HCT116 (cell line): ENCODE results near the gene RASSF6. TPM values are rescaled to one million over a fixed set of nuclear protein-coding genes. Genes with fewer than 3 reads are reported as not detected.

ENCODE experiments used
- ATAC-seq: fragments of 200-7000 bp; cut with Tn5 transposase; 2 replicates; pipeline ENCODE4 v1.9.1; 2020; ENCODE audit warnings: mild to moderate bottlenecking, moderate library complexity
- BruUV-seq: library from RNA; stranded (reverse); fragments of 400-500 nt; replicated peaks from 2 replicates; lab custom pipeline; 2021; lab: Mats Ljungman, UMichigan
- CTCF ChIA-PET: fragments of 300-600 bp; sonication (Branson Sonifier 250); formaldehyde crosslinking; loops from one replicate; lab custom pipeline; 2021; ENCODE audit warnings: antibody characterized with exemption; lab: Charles Lee
- POLR2A ChIA-PET: fragments of 300-600, 350-600 bp; sonication (Branson Sonifier 250); formaldehyde crosslinking; loops from one replicate; lab custom pipeline; 2021; ENCODE audit warnings: antibody characterized with exemption; lab: Charles Lee
- RAD21 ChIA-PET, 2 experiments: fragments of 300-600 bp; sonication (Branson Sonifier 250); formaldehyde crosslinking; loops; one replicate each; lab custom pipeline; 2023; ENCODE audit warnings: low total read pairs in 2 of 2; ENCODE audit not compliant: uncharacterized antibody in 2 of 2, unreplicated experiment in 2 of 2, low non-redundant PET in 1 of 2; lab: Charles Lee
- DNase-seq: peaks from one replicate; pipeline ENCODE4 v3.0.0-alpha.2; 2010; ENCODE audit warnings: low read depth, low spot score
- H2AFZ ChIP-seq: fragments of 200-600 bp; shearing (Covaris generic), sonication (generic); 2 replicates; pipeline ENCODE4 v1.6.1; 2017; ENCODE audit warnings: low read depth, mixed run types, mixed read lengths, antibody characterized with exemption, low read length; ENCODE audit not compliant: poor library complexity, severe bottlenecking
- H3K27ac ChIP-seq: 2 replicates; pipeline ENCODE4 v1.5.1; 2012; ENCODE audit warnings: low read depth, low read length
- H3K27me3 ChIP-seq: fragments of 200-600 bp; sonication (generic); 2 replicates; pipeline ENCODE4 v1.6.1; 2016; ENCODE audit warnings: mixed run types, low read length, mixed read lengths; ENCODE audit not compliant: insufficient read depth
- H3K36me3 ChIP-seq, 2 experiments: fragments of 200-500 bp in 1 of 2; fragments of 200-600 bp in 1 of 2; sonication (Bioruptor generic) in 1 of 2; sonication (generic) in 1 of 2; 2 replicates each; pipeline versions ENCODE4 v1.5.1 to v1.6.1; 2014 to 2016; ENCODE audit warnings: low read length in 2 of 2, inconsistent platforms in 1 of 2, mixed read lengths in 1 of 2, mixed run types in 1 of 2; ENCODE audit not compliant: insufficient read depth in 2 of 2, control insufficient read depth in 1 of 2
- H3K4me1 ChIP-seq, 2 experiments: fragments of 200-600 bp in 1 of 2; sonication (generic) in 1 of 2; 2 replicates each; pipeline versions ENCODE4 v1.5.1 to v1.6.1; 2012 to 2017; ENCODE audit warnings: low read length in 2 of 2, inconsistent platforms in 1 of 2, mild to moderate bottlenecking in 1 of 2, mixed read lengths in 1 of 2, mixed run types in 1 of 2, moderate library complexity in 1 of 2; ENCODE audit not compliant: insufficient read depth in 2 of 2, control insufficient read depth in 1 of 2
- H3K4me2 ChIP-seq: fragments of 200-600 bp; sonication (generic); 2 replicates; pipeline ENCODE4 v1.6.1; 2017; ENCODE audit warnings: mixed run types, low read length, mixed read lengths
- H3K4me3 ChIP-seq, 2 experiments: fragments of 200-600 bp in 1 of 2; sonication (generic) in 1 of 2; replicated peaks in 1 of 2; 2 replicates each; pipeline ENCODE4 v1.5.1; 2011 to 2016; ENCODE audit warnings: low read length in 2 of 2, control low read depth in 1 of 2, low read depth in 1 of 2, mild to moderate bottlenecking in 1 of 2, mixed read lengths in 1 of 2, mixed run types in 1 of 2
- H3K79me2 ChIP-seq: fragments of 200-600 bp; sonication (generic); 2 replicates; pipeline ENCODE4 v1.6.1; 2017; ENCODE audit warnings: mild to moderate bottlenecking, mixed run types, low read length, moderate library complexity, mixed read lengths; ENCODE audit not compliant: insufficient read depth
- H3K9ac ChIP-seq: fragments of 200-600 bp; sonication (generic); 2 replicates; pipeline ENCODE4 v1.6.1; 2016; ENCODE audit warnings: low read length, mixed read lengths
- H3K9me2 ChIP-seq: fragments of 200-600 bp; sonication (generic), shearing (Covaris generic); 2 replicates; pipeline ENCODE4 v1.6.1; 2017; ENCODE audit warnings: mixed run types, mild to moderate bottlenecking, moderate library complexity; ENCODE audit not compliant: insufficient read depth
- H3K9me3 ChIP-seq, 2 experiments: fragments of 200-500 bp in 1 of 2; fragments of 200-600 bp in 1 of 2; sonication (Bioruptor generic) in 1 of 2; sonication (generic) in 1 of 2; 2 replicates each; pipeline ENCODE4 v1.6.1; 2014 to 2017; ENCODE audit warnings: low read length in 2 of 2, mixed read lengths in 2 of 2, inconsistent platforms in 1 of 2, low read depth in 1 of 2, mild to moderate bottlenecking in 1 of 2, mixed run types in 1 of 2, moderate library complexity in 1 of 2; ENCODE audit not compliant: control insufficient read depth in 1 of 2, insufficient read depth in 1 of 2
- H4K20me1 ChIP-seq: fragments of 200-600 bp; sonication (generic), shearing (Covaris generic); 2 replicates; pipeline ENCODE4 v1.6.1; 2017; ENCODE audit warnings: mixed run types, mild to moderate bottlenecking, moderate library complexity; ENCODE audit not compliant: insufficient read depth
- ATF3 ChIP-seq: IDR thresholded peaks from 2 replicates; pipeline ENCODE4 v1.6.1; 2012
- CEBPB ChIP-seq: IDR thresholded peaks from 2 replicates; pipeline ENCODE4 v1.6.1; 2012; ENCODE audit warnings: low read depth
- CTCF ChIP-seq, 3 experiments: fragments of 200-600 bp in 1 of 3; sonication (generic) in 1 of 3; IDR thresholded peaks in 2 of 3; conservative IDR thresholded peaks in 1 of 3; 2 replicates each; pipeline ENCODE4 v1.5.1; 2012 to 2017; ENCODE audit warnings: low read depth in 2 of 3, low read length in 2 of 3, antibody characterized with exemption in 1 of 3, borderline replicate concordance in 1 of 3, control low read depth in 1 of 3, mild to moderate bottlenecking in 1 of 3, mixed read lengths in 1 of 3, mixed run types in 1 of 3, moderate library complexity in 1 of 3; ENCODE audit not compliant: insufficient read depth in 1 of 3
- ELF1 ChIP-seq: IDR thresholded peaks from 2 replicates; pipeline ENCODE4 v1.6.1; 2012; ENCODE audit warnings: low read depth, borderline replicate concordance
- EZH2 ChIP-seq: fragments of 200-600 bp; sonication (generic); IDR thresholded peaks from 2 replicates; pipeline ENCODE4 v1.6.1; 2017; ENCODE audit warnings: antibody characterized with exemption, mixed run types
- EZH2phosphoT487 ChIP-seq: fragments of 200-600 bp; IDR thresholded peaks from 2 replicates; pipeline ENCODE4 v1.6.1; 2018; ENCODE audit warnings: antibody characterized with exemption, borderline replicate concordance
- JUND ChIP-seq: IDR thresholded peaks from 2 replicates; pipeline ENCODE4 v1.6.1; 2012
- MAX ChIP-seq: IDR thresholded peaks from 2 replicates; pipeline ENCODE4 v1.6.1; 2012
- POLR2A ChIP-seq: IDR thresholded peaks from 2 replicates; pipeline ENCODE4 v1.7.0; 2011; ENCODE audit warnings: borderline replicate concordance; ENCODE audit not compliant: insufficient read depth, insufficient read length; ENCODE audit errors: extremely low read depth
- POLR2AphosphoS5 ChIP-seq: IDR thresholded peaks from 2 replicates; pipeline ENCODE4 v1.6.1; 2011; ENCODE audit warnings: mild to moderate bottlenecking, low read depth, low read length, moderate library complexity
- RAD21 ChIP-seq: IDR thresholded peaks from 2 replicates; pipeline ENCODE4 v1.6.1; 2012; ENCODE audit warnings: low read depth, mild to moderate bottlenecking
- REST ChIP-seq: IDR thresholded peaks from 2 replicates; pipeline ENCODE4 v1.6.1; 2012; ENCODE audit warnings: low read depth
- SIN3A ChIP-seq: IDR thresholded peaks from 2 replicates; pipeline ENCODE4 v1.6.1; 2012; ENCODE audit warnings: low read depth
- SP1 ChIP-seq: IDR thresholded peaks from 2 replicates; pipeline ENCODE4 v1.6.1; 2012; ENCODE audit warnings: low read depth
- SRF ChIP-seq: IDR thresholded peaks from 2 replicates; pipeline ENCODE4 v1.6.1; 2012; ENCODE audit warnings: low read depth
- TCF7L2 ChIP-seq: IDR thresholded peaks from 2 replicates; pipeline ENCODE4 v1.7.0; 2011; ENCODE audit warnings: borderline replicate concordance, inconsistent platforms; ENCODE audit not compliant: insufficient read depth, insufficient read length; ENCODE audit errors: extremely low read depth
- YY1 ChIP-seq: IDR thresholded peaks from 2 replicates; pipeline ENCODE4 v1.6.1; 2011; ENCODE audit warnings: low read length, low read depth, moderate library complexity, mild to moderate bottlenecking; ENCODE audit not compliant: insufficient replicate concordance; ENCODE audit errors: extremely low read depth
- ZBTB33 ChIP-seq: IDR thresholded peaks from 2 replicates; pipeline ENCODE4 v1.6.1; 2011; ENCODE audit warnings: mild to moderate bottlenecking, low read length, moderate library complexity; ENCODE audit not compliant: insufficient replicate concordance; ENCODE audit errors: extremely low read depth
- ZNF274 ChIP-seq: fragments of 200-500 bp; sonication (Bioruptor generic); IDR thresholded peaks from 2 replicates; pipeline ENCODE4 v1.6.1; 2014; ENCODE audit warnings: mild to moderate bottlenecking, low read depth, low read length, inconsistent platforms
- intact Hi-C: fragments of 100-400 bp; cut with micrococcal nuclease; formaldehyde crosslinking; loops from 2 replicates; pipeline ENCODE4 v1.10.0; 2022
- total RNA-seq: library from RNA; stranded (reverse); gene quantifications from one replicate; pipeline ENCODE4 v1.2.1, GENCODE V29; 2021; ENCODE audit not compliant: unreplicated experiment

Gene RASSF6
- total RNA-seq, 1 experiment from 2014 or later = 1.1 TPM

- ChIA-PET POLR2A (no interaction called here), CTCF (no interaction called here), RAD21 (no interaction called here)
- intact Hi-C loops = no loop called here
- peak overlapping the region; percentile 31 for H2AFZ ChIP-seq
- H3K4me2 ChIP-seq = no peak overlapping the region
- no peak overlapping the region for H3K9ac ChIP-seq
- no peak overlapping the region for H3K4me3 ChIP-seq
- no peaks in the 10 kb centered on the region for H4K20me1 ChIP-seq
- H3K9me3 ChIP-seq = no peaks in the 10 kb centered on the region
- H3K4me1 ChIP-seq = no peaks in the 10 kb centered on the region
- H3K27ac ChIP-seq = no peak overlapping the region
- no peaks in the 10 kb centered on the region for H3K9me2 ChIP-seq
- H3K36me3 ChIP-seq = no peaks in the 10 kb centered on the region
- no TSS peak for BruUV-seq
- no peak for TF ChIP-seq ZBTB33
- no peak for TF ChIP-seq SIN3A
- no peak for TF ChIP-seq ZNF274
- TF ChIP-seq CTCF (IDR thresholded peaks at IDR 0.05 in 2 of 3, conservative IDR thresholded peaks at IDR 0.05 in 1 of 3; ENCODE audit: borderline replicate concordance in 1 of 3, insufficient read depth in 1 of 3, low read depth in 2 of 3, low read length in 2 of 3) = no peak
- TF ChIP-seq ATF3 = no peak
- TF ChIP-seq SP1 = no peak
- TF ChIP-seq RAD21 = no peak
- no peak for TF ChIP-seq YY1
- TF ChIP-seq EZH2 = no peak
- no peak for TF ChIP-seq MAX
- no peak for TF ChIP-seq CEBPB
- TF ChIP-seq JUND = no peak
- no peak for TF ChIP-seq TCF7L2
- TF ChIP-seq SRF = no peak
- TF ChIP-seq ELF1 = no peak
- no peak for TF ChIP-seq REST
- no peak for TF ChIP-seq EZH2phosphoT487
- TF ChIP-seq POLR2AphosphoS5 = no peak
- TF ChIP-seq POLR2A = no peak
- no peaks in the 10 kb centered on the region for H3K27me3 ChIP-seq
- DNase-seq = no peak
- no peak for ATAC-seq
- no peaks in the 10 kb centered on the region for H3K79me2 ChIP-seq
Measured at GRCh38 chr4:73533515-73534422, 86.5 kb downstream of the RASSF6 start.
